SK-N-SH (cell line): Measurements from ENCODE around the gene POC1B. TPM values are rescaled to one million over a fixed set of nuclear protein-coding genes. Genes with fewer than 3 reads are reported as not detected.

ENCODE experiments used
- CTCF ChIA-PET: fragments of 300-600, 350-600 bp; formaldehyde crosslinking; extraction: SDS; loops from one replicate; lab custom pipeline; 2021; lab: Yijun Ruan, JAX
- POLR2A ChIA-PET: fragments of 350-600 bp; sonication (Branson Sonifier 250); formaldehyde crosslinking; extraction: SDS; loops from one replicate; lab custom pipeline; 2020; ENCODE audit warnings: antibody characterized with exemption, inconsistent platforms; lab: Yijun Ruan, JAX
- DNase-seq: peaks from one replicate; pipeline ENCODE4 v3.0.0; 2012
- H2AFZ ChIP-seq: fragments of 200-600 bp; sonication (generic); 2 replicates; pipeline ENCODE4 v1.8.1; 2016; ENCODE audit warnings: antibody characterized with exemption, mild to moderate bottlenecking, low read depth
- H3F3A ChIP-seq: fragments of 200-600 bp; sonication (generic); replicated peaks from 2 replicates; pipeline ENCODE3; 2016; ENCODE audit warnings: antibody characterized with exemption, mild to moderate bottlenecking; ENCODE audit not compliant: insufficient read depth
- H3K27ac ChIP-seq, 2 experiments: fragments of 200-500 bp in 1 of 2; fragments of 200-600 bp in 1 of 2; sonication (Bioruptor generic) in 1 of 2; sonication (generic), shearing (Covaris generic) in 1 of 2; 2 replicates each; pipeline versions ENCODE4 v1.5.1 to v1.6.1; 2014 to 2016; ENCODE audit warnings: low read depth in 2 of 2, inconsistent platforms in 1 of 2, low read length in 1 of 2, mild to moderate bottlenecking in 1 of 2, mixed read lengths in 1 of 2
- H3K27me3 ChIP-seq: fragments of 200-600 bp; sonication (generic), shearing (Covaris generic); 2 replicates; pipeline ENCODE4 v1.6.1; 2016; ENCODE audit warnings: mixed run types; ENCODE audit not compliant: insufficient read depth
- H3K36me3 ChIP-seq, 2 experiments: fragments of 200-500 bp in 1 of 2; fragments of 200-600 bp in 1 of 2; sonication (Bioruptor generic) in 1 of 2; sonication (generic) in 1 of 2; replicated peaks in 1 of 2; 2 replicates each; pipeline versions ENCODE3 to v1.5.1; 2014 to 2016; ENCODE audit warnings: low read length in 1 of 2, mild to moderate bottlenecking in 1 of 2; ENCODE audit not compliant: insufficient read depth in 2 of 2, control insufficient read depth in 1 of 2
- H3K4me1 ChIP-seq, 2 experiments: fragments of 200-500 bp in 1 of 2; fragments of 200-600 bp in 1 of 2; sonication (Bioruptor generic) in 1 of 2; sonication (generic), shearing (Covaris generic) in 1 of 2; 2 replicates each; pipeline versions ENCODE4 v1.5.1 to v1.6.1; 2014 to 2016; ENCODE audit warnings: low read depth in 1 of 2, low read length in 1 of 2, mixed run types in 1 of 2; ENCODE audit not compliant: insufficient read depth in 2 of 2, control insufficient read depth in 1 of 2
- H3K4me2 ChIP-seq: fragments of 200-600 bp; sonication (generic), shearing (Covaris generic); 2 replicates; pipeline ENCODE4 v1.6.1; 2017; ENCODE audit warnings: mixed run types
- H3K4me3 ChIP-seq, 2 experiments: fragments of 200-500 bp in 1 of 2; fragments of 200-600 bp in 1 of 2; sonication (Bioruptor generic) in 1 of 2; sonication (generic), shearing (Covaris generic) in 1 of 2; 2 replicates each; pipeline versions ENCODE4 v1.5.1 to v1.8.1; 2014 to 2016; ENCODE audit warnings: low read depth in 2 of 2, inconsistent platforms in 1 of 2, low read length in 1 of 2, mild to moderate bottlenecking in 1 of 2, mixed read lengths in 1 of 2, moderate library complexity in 1 of 2
- H3K79me2 ChIP-seq: fragments of 200-600 bp; sonication (generic); 2 replicates; pipeline ENCODE4 v1.8.1; 2017; ENCODE audit warnings: mild to moderate bottlenecking; ENCODE audit not compliant: insufficient read depth
- H3K9ac ChIP-seq: fragments of 200-600 bp; sonication (generic); 2 replicates; pipeline ENCODE4 v1.6.1; 2017; ENCODE audit warnings: mixed run types
- H3K9me2 ChIP-seq: fragments of 200-600 bp; sonication (generic); 2 replicates; pipeline ENCODE4 v1.6.1; 2017; ENCODE audit warnings: mixed run types
- H3K9me3 ChIP-seq: fragments of 200-600 bp; sonication (generic); 2 replicates; pipeline ENCODE4 v1.6.1; 2017; ENCODE audit warnings: mixed run types, mild to moderate bottlenecking, moderate library complexity
- H4K20me1 ChIP-seq: fragments of 200-600 bp; sonication (generic); 2 replicates; pipeline ENCODE4 v1.6.1; 2017; ENCODE audit warnings: mild to moderate bottlenecking, mixed run types; ENCODE audit not compliant: insufficient read depth
- FOXM1 ChIP-seq: IDR thresholded peaks from 2 replicates; pipeline ENCODE4 v1.4.0; 2012; ENCODE audit warnings: low read depth, mild to moderate bottlenecking
- JUND ChIP-seq: IDR thresholded peaks from 2 replicates; pipeline ENCODE4 v1.4.0; 2012
- MEF2A ChIP-seq: IDR thresholded peaks from 2 replicates; pipeline ENCODE4 v1.4.0; 2012; ENCODE audit warnings: low read depth, borderline replicate concordance
- POLR2AphosphoS5 ChIP-seq: IDR thresholded peaks from 2 replicates; pipeline ENCODE4 v1.6.1; 2012; ENCODE audit warnings: low read depth, low read length
- RCOR1 ChIP-seq: fragments of 150-350 bp; IDR thresholded peaks from 2 replicates; pipeline ENCODE4 v1.6.1; 2017; ENCODE audit warnings: antibody characterized with exemption, low read length
- RFX5 ChIP-seq: IDR thresholded peaks from 2 replicates; pipeline ENCODE4 v1.6.1; 2012; ENCODE audit warnings: mild to moderate bottlenecking, improper control_type of control experiment, low read length
- TAF1 ChIP-seq: IDR thresholded peaks from 2 replicates; pipeline ENCODE4 v1.6.1; 2012; ENCODE audit warnings: low read depth, mild to moderate bottlenecking, low read length, moderate library complexity, borderline replicate concordance
- TEAD4 ChIP-seq: IDR thresholded peaks from 2 replicates; pipeline ENCODE4 v1.4.0; 2012; ENCODE audit warnings: mild to moderate bottlenecking, borderline replicate concordance; ENCODE audit not compliant: insufficient read depth
- WGBS: methylation state at CpG from one replicate; pipeline ENCODE4 v1.1.6; 2017; ENCODE audit warnings: low lambda C conversion rate; 5-methylcytosine and 5-hydroxymethylcytosine counted together
- polyA plus RNA-seq, 3 experiments: library from polyadenylated mRNA; depleted of rRNA; stranded (reverse); fragments of >200 nt; gene quantifications; 2 replicates each; pipeline ENCODE4 v1.2.3, GENCODE V29; 2012
- TF ChIP-seq, protein P1 (sequence below): IDR thresholded peaks from 2 replicates; pipeline ENCODE4 v1.4.0; 2012; ENCODE audit warnings: low read depth, borderline replicate concordance
- TF ChIP-seq, protein P2 (sequence below): fragments of 150-350 bp; IDR thresholded peaks from 2 replicates; pipeline ENCODE4 v1.6.1; 2017; ENCODE audit warnings: antibody characterized with exemption, low read length, low read depth, borderline replicate concordance
- TF ChIP-seq, protein P3 (sequence below): fragments of 200-600 bp; sonication (generic); IDR thresholded peaks from 2 replicates; pipeline ENCODE4 v1.6.1; 2017; ENCODE audit warnings: antibody characterized with exemption, mild to moderate bottlenecking, moderate library complexity

The POC1B gene
- polyA plus RNA-seq, 1 of the 3 experiments (the other 2 are of a cell fraction), result 4.0 TPM

DNA sequence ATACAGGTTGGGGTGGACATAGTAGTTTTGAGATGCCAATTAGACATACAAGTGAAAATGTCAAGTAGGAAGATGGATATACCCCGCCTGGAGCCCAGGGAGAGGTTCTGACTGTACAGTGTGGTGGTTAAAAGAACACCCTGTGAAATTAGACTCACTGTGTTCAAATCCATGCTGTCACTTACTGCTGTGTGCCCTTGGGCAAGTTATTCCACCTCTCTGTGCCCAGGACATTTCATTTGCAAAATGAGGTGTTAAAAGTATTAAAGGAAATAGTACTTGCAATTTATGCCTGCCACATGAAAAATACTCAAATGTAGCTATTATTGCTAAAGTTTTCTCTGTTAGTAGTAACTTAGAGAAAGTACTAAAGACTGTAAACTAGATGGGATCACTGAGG, 19.8 kb downstream of the POC1B start (continued):
- TF ChIP-seq, protein P1, sequence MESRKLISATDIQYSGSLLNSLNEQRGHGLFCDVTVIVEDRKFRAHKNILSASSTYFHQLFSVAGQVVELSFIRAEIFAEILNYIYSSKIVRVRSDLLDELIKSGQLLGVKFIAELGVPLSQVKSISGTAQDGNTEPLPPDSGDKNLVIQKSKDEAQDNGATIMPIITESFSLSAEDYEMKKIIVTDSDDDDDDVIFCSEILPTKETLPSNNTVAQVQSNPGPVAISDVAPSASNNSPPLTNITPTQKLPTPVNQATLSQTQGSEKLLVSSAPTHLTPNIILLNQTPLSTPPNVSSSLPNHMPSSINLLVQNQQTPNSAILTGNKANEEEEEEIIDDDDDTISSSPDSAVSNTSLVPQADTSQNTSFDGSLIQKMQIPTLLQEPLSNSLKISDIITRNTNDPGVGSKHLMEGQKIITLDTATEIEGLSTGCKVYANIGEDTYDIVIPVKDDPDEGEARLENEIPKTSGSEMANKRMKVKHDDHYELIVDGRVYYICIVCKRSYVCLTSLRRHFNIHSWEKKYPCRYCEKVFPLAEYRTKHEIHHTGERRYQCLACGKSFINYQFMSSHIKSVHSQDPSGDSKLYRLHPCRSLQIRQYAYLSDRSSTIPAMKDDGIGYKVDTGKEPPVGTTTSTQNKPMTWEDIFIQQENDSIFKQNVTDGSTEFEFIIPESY, result no peak
- TF ChIP-seq POLR2AphosphoS5, result no peak
- TF ChIP-seq, protein P2, sequence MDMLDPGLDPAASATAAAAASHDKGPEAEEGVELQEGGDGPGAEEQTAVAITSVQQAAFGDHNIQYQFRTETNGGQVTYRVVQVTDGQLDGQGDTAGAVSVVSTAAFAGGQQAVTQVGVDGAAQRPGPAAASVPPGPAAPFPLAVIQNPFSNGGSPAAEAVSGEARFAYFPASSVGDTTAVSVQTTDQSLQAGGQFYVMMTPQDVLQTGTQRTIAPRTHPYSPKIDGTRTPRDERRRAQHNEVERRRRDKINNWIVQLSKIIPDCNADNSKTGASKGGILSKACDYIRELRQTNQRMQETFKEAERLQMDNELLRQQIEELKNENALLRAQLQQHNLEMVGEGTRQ, result no peak
- TF ChIP-seq TAF1, result no peak
- TF ChIP-seq FOXM1, result no peak
- no peak for TF ChIP-seq JUND
- no peak for TF ChIP-seq TEAD4
- TF ChIP-seq, all 33 proteins: peak for 0

DNA sequence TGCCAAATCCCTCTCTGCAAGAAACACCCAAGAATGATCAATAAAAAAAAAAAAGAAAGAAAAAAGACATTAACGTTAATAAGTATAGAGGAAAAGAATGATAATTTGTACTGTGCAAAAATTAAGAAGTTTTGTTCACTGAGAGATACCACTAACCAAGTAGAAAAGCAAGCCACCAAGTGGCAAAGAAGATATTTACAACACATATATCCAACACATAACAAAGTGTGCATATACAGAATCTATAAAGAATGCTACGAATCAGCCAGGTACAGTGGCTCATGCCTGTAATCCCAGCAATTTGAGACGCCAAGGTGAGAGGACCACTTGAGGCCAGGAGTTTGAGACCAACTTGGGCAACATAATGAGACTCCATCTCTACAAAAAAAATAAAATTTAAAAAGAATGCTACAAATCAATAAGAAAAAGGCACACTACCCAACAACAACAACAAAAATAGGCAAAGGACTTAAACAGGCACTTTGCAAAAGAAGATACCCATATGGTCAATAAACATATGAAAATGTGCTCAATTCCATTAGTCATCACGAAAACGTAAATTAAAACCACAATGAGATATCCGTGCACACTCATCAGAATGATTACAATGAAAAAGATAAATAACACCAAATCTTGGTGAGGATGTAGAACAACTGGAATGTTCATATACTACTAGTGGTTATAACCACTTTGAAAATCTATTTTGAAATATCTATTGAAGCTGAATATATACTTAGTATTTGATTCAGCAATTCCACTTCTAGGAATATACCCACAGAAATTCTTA, 21.1 kb downstream of the POC1B start:
- no peaks in the 10 kb centered on the region for H3K9me2 ChIP-seq
- WGBS, result 94% methylated on average over 6 of the region's 6 CpGs
- H4K20me1 ChIP-seq, result no peaks in the 10 kb centered on the region
- no peaks in the 10 kb centered on the region for H3K79me2 ChIP-seq
- no peak overlapping the region for H2AFZ ChIP-seq
- H3K9me3 ChIP-seq, result no peaks in the 10 kb centered on the region
- DNase-seq, result no peak
- no peaks in the 10 kb centered on the region for H3K4me1 ChIP-seq
- ChIA-PET POLR2A (no interaction called here), CTCF (no interaction called here)
- H3K9ac ChIP-seq, result no peak overlapping the region
- TF ChIP-seq RCOR1, result no peak
- TF ChIP-seq, protein P3, sequence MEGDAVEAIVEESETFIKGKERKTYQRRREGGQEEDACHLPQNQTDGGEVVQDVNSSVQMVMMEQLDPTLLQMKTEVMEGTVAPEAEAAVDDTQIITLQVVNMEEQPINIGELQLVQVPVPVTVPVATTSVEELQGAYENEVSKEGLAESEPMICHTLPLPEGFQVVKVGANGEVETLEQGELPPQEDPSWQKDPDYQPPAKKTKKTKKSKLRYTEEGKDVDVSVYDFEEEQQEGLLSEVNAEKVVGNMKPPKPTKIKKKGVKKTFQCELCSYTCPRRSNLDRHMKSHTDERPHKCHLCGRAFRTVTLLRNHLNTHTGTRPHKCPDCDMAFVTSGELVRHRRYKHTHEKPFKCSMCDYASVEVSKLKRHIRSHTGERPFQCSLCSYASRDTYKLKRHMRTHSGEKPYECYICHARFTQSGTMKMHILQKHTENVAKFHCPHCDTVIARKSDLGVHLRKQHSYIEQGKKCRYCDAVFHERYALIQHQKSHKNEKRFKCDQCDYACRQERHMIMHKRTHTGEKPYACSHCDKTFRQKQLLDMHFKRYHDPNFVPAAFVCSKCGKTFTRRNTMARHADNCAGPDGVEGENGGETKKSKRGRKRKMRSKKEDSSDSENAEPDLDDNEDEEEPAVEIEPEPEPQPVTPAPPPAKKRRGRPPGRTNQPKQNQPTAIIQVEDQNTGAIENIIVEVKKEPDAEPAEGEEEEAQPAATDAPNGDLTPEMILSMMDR, result peak; percentile 21; the same call in 1 of the 2 replicates
- H3K4me2 ChIP-seq, result no peak overlapping the region
- no peak overlapping the region for H3K27ac ChIP-seq
- no peaks in the 10 kb centered on the region for H3K27me3 ChIP-seq
- H3K36me3 ChIP-seq, result no peaks in the 10 kb centered on the region
- H3K4me3 ChIP-seq, result no peak overlapping the region
- no peaks in the 10 kb centered on the region for H3F3A ChIP-seq

DNA sequence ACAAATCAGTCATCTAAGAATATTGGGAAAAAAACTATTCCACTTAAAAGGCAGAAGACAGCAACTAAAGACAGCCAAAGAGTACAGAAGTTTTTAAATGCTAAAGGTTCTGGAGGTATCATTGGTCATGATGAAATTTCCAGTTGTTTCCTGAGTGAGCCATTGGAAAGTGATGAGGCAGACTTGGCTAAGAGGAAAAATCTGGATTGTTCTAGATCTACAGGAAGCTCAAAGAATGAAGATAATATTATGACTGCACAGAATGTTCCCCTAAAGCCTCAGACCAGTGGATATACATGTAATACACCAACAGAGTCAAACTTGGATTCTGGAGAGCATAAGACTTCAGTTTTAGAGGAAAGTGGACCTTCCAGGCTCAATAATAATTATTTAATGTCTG, 24.1 kb downstream of the POC1B start:
- Histone ChIP-seq H3K27ac (no peak overlapping the region), H3K27me3 (no peaks in the 10 kb centered on the region), H3K79me2 (no peaks in the 10 kb centered on the region), H3K9me3 (no peaks in the 10 kb centered on the region), H3K4me3 (no peak overlapping the region), H4K20me1 (no peaks in the 10 kb centered on the region), H3K4me2 (no peak overlapping the region), H3K36me3 (peaks cover 0 to 3% of the 10 kb centered on the region in 2 experiments), H3K4me1 (no peaks in the 10 kb centered on the region), H2AFZ (no peak overlapping the region), H3K9ac (no peak overlapping the region), H3K9me2 (no peaks in the 10 kb centered on the region), H3F3A (no peaks in the 10 kb centered on the region)
- ChIA-PET POLR2A (no interaction called here), CTCF (no interaction called here)
- DNase-seq, result no peak
- no peak for TF ChIP-seq MEF2A
- no peak for TF ChIP-seq RFX5
